Activated naive CD4-positive, alpha-beta T cell treated with anti-CD3 and anti-CD28 coated beads for 36 hours (primary cell): ENCODE measurements around the gene EPDR1. TPM values are rescaled to one million over a fixed set of nuclear protein-coding genes. Genes with fewer than 3 reads are reported as not detected.

ENCODE experiments used
- CTCF ChIA-PET: fragments of 350-600 bp; sonication (Branson Sonifier 250); formaldehyde crosslinking; loops from one replicate; lab custom pipeline; 2021; ENCODE audit warnings: antibody characterized with exemption; lab: Charles Lee
- DNase-seq: peaks from one replicate; pipeline ENCODE4 v3.0.0-alpha.2; 2020
- H3K27ac Mint-ChIP-seq: one replicate; pipeline ENCODE4 v1.8.0; 2021; ENCODE audit warnings: mild to moderate bottlenecking, mixed read lengths
- H3K27me3 Mint-ChIP-seq: one replicate; pipeline ENCODE4 v1.8.0; 2021; ENCODE audit warnings: low read depth, mixed read lengths
- H3K36me3 Mint-ChIP-seq: one replicate; pipeline ENCODE4 v1.8.0; 2021; ENCODE audit warnings: low read depth, mixed read lengths
- H3K4me1 Mint-ChIP-seq: one replicate; pipeline ENCODE4 v1.8.0; 2021; ENCODE audit warnings: low read depth, mixed read lengths
- H3K4me3 Mint-ChIP-seq: one replicate; pipeline ENCODE4 v1.8.0; 2021; ENCODE audit warnings: mild to moderate bottlenecking, moderate library complexity, mixed read lengths
- H3K9me3 Mint-ChIP-seq: one replicate; pipeline ENCODE4 v1.8.0; 2021; ENCODE audit warnings: mixed read lengths
- intact Hi-C: fragments of 100-400 bp; cut with micrococcal nuclease; formaldehyde crosslinking; loops from one replicate; pipeline ENCODE4 v1.15.1; 2023
- total RNA-seq, 2 experiments: library from RNA; stranded (reverse); gene quantifications; one replicate each; pipeline ENCODE4 v1.2.3, GENCODE V29; 2021

The EPDR1 gene
- total RNA-seq, 2 experiments from 2014 or later, result 1.3 to 1.6 TPM

GRCh38 chr7:37916673-37917660 is 3.5 kb upstream of the EPDR1 start, which contains the start of gene SFRP4:
SFRP4 (minus strand) TSS chr7:37916817; CDS start chr7:37916537, 280 bp downstream.
- Mint-ChIP-seq H3K4me3 (peak within 1 kb of the TSS; percentile 22), H3K4me1 (peaks cover 14% of the 10 kb centered on the region), H3K9me3 (no peaks in the 10 kb centered on the region), H3K27me3 (peaks cover 58% of the 10 kb centered on the region), H3K36me3 (no peaks in the 10 kb centered on the region), H3K27ac (no peak within 1 kb of the TSS)
- CTCF ChIA-PET, result interaction anchor here (0.9 to 2.4 kb wide), 4 partner anchors 15 to 304 kb away, joined by 4 to 14 read pairs (median 4); no protein-coding TSS in a partner anchor
- DNase-seq, result peak; percentile 17
- intact Hi-C loops, result loop anchor here (1.0 to 5.0 kb wide), 2 partner anchors 305 to 457 kb away; no protein-coding TSS in a partner anchor

- Mint-ChIP-seq H3K27ac (no peak overlapping the region), H3K4me1 (peaks cover 14% of the 10 kb centered on the region), H3K9me3 (no peaks in the 10 kb centered on the region), H3K36me3 (no peaks in the 10 kb centered on the region), H3K4me3 (no peak overlapping the region), H3K27me3 (peaks cover 62% of the 10 kb centered on the region)
- intact Hi-C loops, result loop anchor here (5.0 kb wide), 1 partner anchor 304 kb away; no protein-coding TSS in a partner anchor
- CTCF ChIA-PET, result interaction anchor here (1.0 to 1.3 kb wide), 4 partner anchors 9 to 451 kb away, joined by 3 to 5 read pairs (median 3); no protein-coding TSS in a partner anchor
- no peak for DNase-seq
Measured at GRCh38 chr7:37918526-37918925, 1.9 kb upstream of the EPDR1 start.

DNA sequence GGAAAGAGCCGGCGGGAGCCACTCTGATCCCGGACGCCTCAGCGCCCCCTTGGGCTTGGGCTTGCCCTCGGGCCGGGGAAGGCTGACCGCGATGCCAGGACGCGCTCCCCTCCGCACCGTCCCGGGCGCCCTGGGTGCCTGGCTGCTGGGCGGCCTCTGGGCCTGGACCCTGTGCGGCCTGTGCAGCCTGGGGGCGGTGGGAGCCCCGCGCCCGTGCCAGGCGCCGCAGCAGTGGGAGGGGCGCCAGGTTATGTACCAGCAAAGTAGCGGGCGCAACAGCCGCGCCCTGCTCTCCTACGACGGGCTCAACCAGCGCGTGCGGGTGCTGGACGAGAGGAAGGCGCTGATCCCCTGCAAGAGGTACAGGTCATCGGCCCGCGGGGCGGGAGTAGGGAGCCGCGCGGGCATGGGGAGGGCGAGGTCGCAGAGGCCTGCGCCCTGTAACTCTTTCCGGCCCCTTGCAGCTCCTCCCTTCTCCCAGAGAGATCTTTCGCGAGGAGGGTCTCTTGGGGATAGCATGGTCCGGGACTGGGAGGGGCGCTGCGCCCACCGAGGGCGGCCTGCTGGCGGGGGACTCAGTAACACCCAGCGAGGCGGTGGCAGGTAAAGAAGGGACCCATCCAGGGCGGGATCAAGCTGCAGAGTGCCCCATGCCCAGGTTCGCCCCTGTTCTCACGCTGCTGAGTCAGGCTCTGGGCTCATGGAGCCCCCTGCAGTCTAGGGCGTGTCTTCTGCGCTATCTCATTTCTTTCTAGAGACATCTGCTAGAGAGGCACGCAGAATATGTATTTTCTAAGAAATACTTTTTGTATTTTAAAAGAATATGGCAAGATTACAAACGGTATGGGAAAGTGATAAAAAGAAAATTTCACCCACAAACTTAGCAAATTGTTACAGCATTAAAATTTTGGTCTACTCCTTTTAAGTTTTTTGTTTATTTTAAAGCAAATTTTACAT is 687 bp downstream of the EPDR1 start:
- intact Hi-C loops, result loop anchor here (1.0 to 10.0 kb wide), 2 partner anchors 74 to 257 kb away; partner anchors contain the start of gene STARD3NL
- peaks cover 9% of the 10 kb centered on the region for H3K4me1 Mint-ChIP-seq
- DNase-seq, result peak; percentile 27
- H3K9me3 Mint-ChIP-seq, result peaks cover 4% of the 10 kb centered on the region
- H3K27ac Mint-ChIP-seq, result no peak overlapping the region
- H3K4me3 Mint-ChIP-seq, result peak overlapping the region; percentile 71
- CTCF ChIA-PET, result interaction anchor here (0.5 to 1.1 kb wide), 3 partner anchors 12 to 474 kb away, joined by 3 read pairs; no protein-coding TSS in a partner anchor
- H3K27me3 Mint-ChIP-seq, result peaks cover 53% of the 10 kb centered on the region
- H3K36me3 Mint-ChIP-seq, result no peaks in the 10 kb centered on the region

- no peak overlapping the region for H3K27ac Mint-ChIP-seq
- intact Hi-C loops, result loop anchor here (10.0 kb wide), 1 partner anchor 73 kb away; no protein-coding TSS in a partner anchor
- peaks cover 8% of the 10 kb centered on the region for H3K9me3 Mint-ChIP-seq
- CTCF ChIA-PET, result no interaction called here
- no peak for DNase-seq
- H3K4me1 Mint-ChIP-seq, result peaks cover 7% of the 10 kb centered on the region
- H3K4me3 Mint-ChIP-seq, result peak overlapping the region; percentile 2
- peaks cover 52% of the 10 kb centered on the region for H3K27me3 Mint-ChIP-seq
- H3K36me3 Mint-ChIP-seq, result no peaks in the 10 kb centered on the region
Measured at GRCh38 chr7:37921876-37922275, 1.4 kb downstream of the EPDR1 start.

- intact Hi-C loops, result loop anchor here (10.0 kb wide), 1 partner anchor 71 kb away; no protein-coding TSS in a partner anchor
- DNase-seq, result no peak
- Mint-ChIP-seq H3K4me1 (peaks cover 3% of the 10 kb centered on the region), H3K27me3 (peaks cover 38% of the 10 kb centered on the region), H3K4me3 (no peak overlapping the region), H3K9me3 (peaks cover 8% of the 10 kb centered on the region), H3K36me3 (no peaks in the 10 kb centered on the region), H3K27ac (no peak overlapping the region)
- CTCF ChIA-PET, result interaction anchor here (1.1 kb wide), 1 partner anchor 292 kb away, joined by 3 read pairs; no protein-coding TSS in a partner anchor
Measured at GRCh38 chr7:37923996-37924395, 3.6 kb downstream of the EPDR1 start.

DNA sequence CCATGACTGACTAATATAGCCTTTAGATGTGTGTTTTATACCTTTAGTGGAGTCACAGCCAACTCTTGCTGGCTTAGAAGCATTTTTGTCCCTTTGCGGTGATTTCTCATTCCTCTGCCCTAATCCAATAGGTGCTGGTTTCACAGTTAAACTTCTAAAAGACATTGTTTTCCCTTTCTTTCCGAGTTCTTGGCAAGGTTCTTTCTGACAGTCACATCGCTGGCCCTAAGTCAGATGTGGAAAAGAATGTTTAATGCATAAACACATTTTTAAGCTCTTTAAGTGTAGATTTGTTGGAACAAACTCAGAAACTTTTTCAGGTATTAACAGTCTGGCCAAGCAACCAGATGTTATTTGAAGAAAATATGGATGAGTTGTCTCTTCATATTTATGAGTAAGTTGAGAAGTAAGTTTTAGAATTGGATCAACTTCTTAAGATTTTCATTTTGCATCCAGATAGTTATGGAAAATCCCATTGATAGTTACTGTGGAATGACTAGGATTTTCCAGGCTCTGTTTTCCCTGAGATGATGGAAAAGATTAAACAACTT is 4.1 kb downstream of the EPDR1 start:
- H3K4me1 Mint-ChIP-seq, result peaks cover 3% of the 10 kb centered on the region
- intact Hi-C loops, result loop anchor here (10.0 kb wide), 1 partner anchor 70 kb away; no protein-coding TSS in a partner anchor
- H3K27me3 Mint-ChIP-seq, result peaks cover 32% of the 10 kb centered on the region
- peaks cover 8% of the 10 kb centered on the region for H3K9me3 Mint-ChIP-seq
- H3K36me3 Mint-ChIP-seq, result no peaks in the 10 kb centered on the region
- no peak for DNase-seq
- CTCF ChIA-PET, result no interaction called here
- no peak overlapping the region for H3K27ac Mint-ChIP-seq
- H3K4me3 Mint-ChIP-seq, result no peak overlapping the region

DNA sequence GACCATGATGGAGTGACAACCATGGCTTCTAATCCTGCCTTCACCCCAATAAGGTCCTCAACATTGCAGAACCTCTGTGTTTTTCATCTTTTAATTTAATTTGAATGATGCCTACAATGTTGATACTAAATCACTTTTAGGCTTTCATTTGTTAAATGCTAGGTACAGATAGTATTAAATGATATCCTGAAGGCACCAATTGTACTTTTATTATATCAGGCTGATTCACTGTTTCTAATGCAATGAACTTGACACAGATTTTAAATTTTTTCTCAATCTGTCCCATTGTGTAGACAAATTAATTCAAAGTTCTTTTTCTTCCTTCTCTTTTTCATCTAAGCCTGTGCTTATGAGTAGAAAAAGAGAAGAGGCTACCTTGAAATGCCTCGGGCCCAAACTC is 5.2 kb downstream of the EPDR1 start:
- H3K4me3 Mint-ChIP-seq, result no peak overlapping the region
- H3K27ac Mint-ChIP-seq, result no peak overlapping the region
- H3K4me1 Mint-ChIP-seq, result peaks cover under 1% of the 10 kb centered on the region
- CTCF ChIA-PET, result no interaction called here
- H3K36me3 Mint-ChIP-seq, result no peaks in the 10 kb centered on the region
- DNase-seq, result no peak
- H3K9me3 Mint-ChIP-seq, result peaks cover 8% of the 10 kb centered on the region
- intact Hi-C loops, result loop anchor here (10.0 kb wide), 1 partner anchor 69 kb away; no protein-coding TSS in a partner anchor
- peaks cover 23% of the 10 kb centered on the region for H3K27me3 Mint-ChIP-seq

DNA sequence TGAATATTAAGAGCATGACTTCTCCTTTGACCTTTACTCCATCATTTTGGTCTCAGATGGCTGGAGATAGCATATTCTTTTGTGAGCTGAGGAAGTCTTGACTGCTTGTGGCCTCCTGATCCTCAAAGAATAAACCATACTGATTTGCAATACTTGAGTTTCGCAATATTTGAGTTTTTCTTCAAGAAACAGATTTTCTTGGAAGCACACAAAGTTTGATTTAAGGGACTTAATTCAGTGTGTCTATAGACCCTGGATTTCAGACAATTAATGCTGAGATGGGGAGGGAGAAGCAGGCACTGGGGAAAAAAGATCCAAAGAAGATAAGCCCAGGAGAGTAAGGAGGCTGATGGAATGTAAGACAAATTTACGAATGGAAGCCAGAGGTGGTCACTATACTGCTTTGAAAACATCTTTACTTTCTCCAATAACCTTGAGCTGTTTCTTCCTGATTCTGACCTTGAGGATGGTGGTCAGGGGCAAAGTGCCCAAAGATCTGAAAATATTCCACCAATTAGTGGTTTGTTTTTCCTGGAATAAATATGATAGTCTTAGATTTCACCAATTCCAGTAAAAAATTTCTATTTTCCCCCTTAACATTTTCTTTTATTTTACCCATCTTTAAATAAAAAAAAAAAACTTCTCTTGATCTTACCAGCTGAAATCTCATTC is 7.5 kb downstream of the EPDR1 start:
- intact Hi-C loops, result loop anchor here (10.0 kb wide), 1 partner anchor 67 kb away; no protein-coding TSS in a partner anchor
- Mint-ChIP-seq H3K4me1 (no peaks in the 10 kb centered on the region), H3K36me3 (no peaks in the 10 kb centered on the region), H3K27me3 (peaks cover 14% of the 10 kb centered on the region), H3K4me3 (no peak overlapping the region), H3K9me3 (peaks cover 8% of the 10 kb centered on the region), H3K27ac (no peak overlapping the region)
- CTCF ChIA-PET, result no interaction called here
- no peak for DNase-seq

DNA sequence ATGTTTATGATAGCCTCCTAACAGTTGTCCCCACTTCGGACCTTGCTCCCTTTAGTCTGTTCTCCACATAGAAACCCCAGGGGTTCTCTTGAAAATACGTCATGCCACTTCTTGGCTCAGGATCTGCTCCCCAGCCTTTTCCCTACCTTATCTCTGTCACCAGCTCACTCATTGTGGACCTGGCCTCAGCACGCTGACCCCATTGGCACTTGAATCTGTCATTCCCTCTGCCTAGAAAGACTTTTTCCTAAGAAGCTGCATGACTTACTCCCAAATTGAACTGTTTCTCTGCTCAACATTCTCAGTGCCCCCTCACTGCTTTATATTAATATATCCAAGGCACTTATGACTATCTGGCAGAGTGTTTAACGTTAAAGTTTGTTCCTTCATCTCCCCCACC is 8.4 kb downstream of the EPDR1 start:
- no peaks in the 10 kb centered on the region for H3K4me1 Mint-ChIP-seq
- CTCF ChIA-PET, result no interaction called here
- peaks cover 8% of the 10 kb centered on the region for H3K9me3 Mint-ChIP-seq
- DNase-seq, result no peak
- H3K27ac Mint-ChIP-seq, result no peak overlapping the region
- H3K36me3 Mint-ChIP-seq, result no peaks in the 10 kb centered on the region
- H3K4me3 Mint-ChIP-seq, result no peak overlapping the region
- peaks cover 7% of the 10 kb centered on the region for H3K27me3 Mint-ChIP-seq
- intact Hi-C loops, result loop anchor here (10.0 kb wide), 1 partner anchor 66 kb away; no protein-coding TSS in a partner anchor

DNA sequence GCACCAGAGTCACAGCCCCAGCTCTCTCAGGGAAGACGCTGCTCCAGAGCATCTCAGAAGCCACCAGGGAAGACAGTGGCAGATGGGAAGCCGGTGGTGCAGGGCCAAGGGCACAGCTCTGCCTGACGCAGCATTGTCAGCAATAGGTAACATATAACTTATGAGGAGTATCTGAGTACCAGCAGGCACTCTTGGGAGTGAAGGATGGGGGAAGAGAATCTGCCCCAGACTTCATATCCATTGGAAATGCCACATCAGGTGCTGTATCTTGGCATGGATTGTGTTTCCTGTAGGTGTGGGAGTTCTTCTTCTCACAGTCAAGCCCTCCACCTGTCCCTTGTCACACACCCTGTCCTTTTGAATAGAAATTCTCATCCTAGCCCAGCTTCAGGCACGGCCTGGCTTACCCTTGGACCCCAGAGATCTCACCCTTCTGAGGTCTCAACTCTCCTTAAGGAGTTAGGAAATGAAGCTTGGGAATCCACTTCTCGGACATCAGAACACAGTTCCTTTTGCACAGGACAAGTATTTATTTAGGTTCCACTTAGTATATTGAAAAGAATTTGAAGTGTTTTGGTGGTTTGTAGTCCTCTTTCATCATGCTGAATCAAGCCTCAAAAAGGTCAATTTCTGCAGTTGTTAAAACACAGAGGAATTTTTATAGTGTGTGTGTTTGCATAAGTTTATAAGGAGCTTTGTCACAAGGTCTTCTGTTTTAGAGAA is 9.9 kb downstream of the EPDR1 start:
- intact Hi-C loops, result no loop called here
- Mint-ChIP-seq H3K4me1 (no peaks in the 10 kb centered on the region), H3K36me3 (no peaks in the 10 kb centered on the region), H3K9me3 (peaks cover 8% of the 10 kb centered on the region), H3K4me3 (no peak overlapping the region), H3K27ac (no peak overlapping the region), H3K27me3 (peaks cover 2% of the 10 kb centered on the region)
- CTCF ChIA-PET, result no interaction called here
- no peak for DNase-seq
